IPS-11a (cell line): ENCODE results near the gene AK4.

Experiments
- H3K4me3 ChIP-seq: one replicate; pipeline ENCODE4 v1.5.1; 2013; ENCODE audit warnings: low read depth, low read length, control low read depth

AK4 gene

GRCh38 chr1:65175171-65176055 is 27.4 kb downstream of the AK4 start:
- H3K4me3 ChIP-seq: no peak overlapping the region

- no peak overlapping the region for H3K4me3 ChIP-seq
Measured at GRCh38 chr1:65176056-65176450, 28.1 kb downstream of the AK4 start.

GRCh38 chr1:65176591-65176990 is 28.6 kb downstream of the AK4 start:
- H3K4me3 ChIP-seq: no peak overlapping the region

- no peak overlapping the region for H3K4me3 ChIP-seq
Measured at GRCh38 chr1:65177457-65177856, 29.5 kb downstream of the AK4 start.

GRCh38 chr1:65178235-65178634 is 30.2 kb downstream of the AK4 start:
- H3K4me3 ChIP-seq: no peak overlapping the region

GRCh38 chr1:65179148-65179547 is 31.1 kb downstream of the AK4 start:
- H3K4me3 ChIP-seq: no peak overlapping the region

- no peak overlapping the region for H3K4me3 ChIP-seq
Measured at GRCh38 chr1:65180977-65181376, 33.0 kb downstream of the AK4 start.

GRCh38 chr1:65182658-65183268 is 34.8 kb downstream of the AK4 start:
- no peak overlapping the region for H3K4me3 ChIP-seq

GRCh38 chr1:65189576-65190115 is 41.6 kb downstream of the AK4 start:
- H3K4me3 ChIP-seq: no peak overlapping the region

- H3K4me3 ChIP-seq: no peak overlapping the region
Measured at GRCh38 chr1:65190229-65190628, 42.2 kb downstream of the AK4 start.

- H3K4me3 ChIP-seq: no peak overlapping the region
Measured at GRCh38 chr1:65193129-65193695, 45.2 kb downstream of the AK4 start.

- H3K4me3 ChIP-seq: no peak overlapping the region
Measured at GRCh38 chr1:65195495-65196417, 47.8 kb downstream of the AK4 start.

- H3K4me3 ChIP-seq: no peak overlapping the region
Measured at GRCh38 chr1:65196926-65197325, 48.9 kb downstream of the AK4 start.

GRCh38 chr1:65197636-65198035 is 49.6 kb downstream of the AK4 start:
- no peak overlapping the region for H3K4me3 ChIP-seq

GRCh38 chr1:65198096-65198495 is 50.1 kb downstream of the AK4 start:
- H3K4me3 ChIP-seq: no peak overlapping the region

- no peak overlapping the region for H3K4me3 ChIP-seq
Measured at GRCh38 chr1:65200411-65200810, 52.4 kb downstream of the AK4 start.

- no peak overlapping the region for H3K4me3 ChIP-seq
Measured at GRCh38 chr1:65206836-65207235, 58.8 kb downstream of the AK4 start.

GRCh38 chr1:65207317-65207716 is 59.3 kb downstream of the AK4 start:
- no peak overlapping the region for H3K4me3 ChIP-seq

GRCh38 chr1:65208563-65208973 is 60.6 kb downstream of the AK4 start:
- H3K4me3 ChIP-seq: no peak overlapping the region

GRCh38 chr1:65209005-65209885 is 61.2 kb downstream of the AK4 start:
- H3K4me3 ChIP-seq: no peak overlapping the region
